Lung (tissue), 12 donors: ENCODE measurements around the gene GNAL. TPM values are rescaled to one million over a fixed set of nuclear protein-coding genes. Genes with fewer than 3 reads are reported as not detected.

Source experiments
- ATAC-seq: fragments of 200-7000 bp; cut with Tn5 transposase; one replicate; pipeline ENCODE4 v1.9.1; 2020; ENCODE audit warnings: moderate number of reproducible peaks; ENCODE audit not compliant: insufficient read depth, low FRiP score
- DNase-seq, 3 donors: peaks; one replicate each; pipeline ENCODE4 v3.0.0-alpha.2; 2013 to 2017
- H3K27ac ChIP-seq, 2 donors: one replicate each; pipeline ENCODE4 v1.5.1; 2013; ENCODE audit warnings: mild to moderate bottlenecking in 2 of 2, moderate library complexity in 2 of 2, control low read depth in 1 of 2, inconsistent platforms in 1 of 2, low read depth in 1 of 2, low read length in 1 of 2
- H3K27me3 ChIP-seq, 3 donors: one replicate each; pipeline ENCODE4 v1.5.1; 2013; ENCODE audit warnings: low read length in 2 of 3; ENCODE audit not compliant: control insufficient read depth in 3 of 3, insufficient read depth in 3 of 3
- H3K36me3 ChIP-seq, 4 donors: one replicate each; pipeline ENCODE4 v1.5.1; 2013; ENCODE audit warnings: low read length in 4 of 4, mild to moderate bottlenecking in 1 of 4, moderate library complexity in 1 of 4; ENCODE audit not compliant: control insufficient read depth in 4 of 4, insufficient read depth in 4 of 4
- H3K4me1 ChIP-seq, 5 donors: one replicate each; pipeline ENCODE4 v1.5.1; 2013; ENCODE audit warnings: low read length in 5 of 5, mild to moderate bottlenecking in 2 of 5, moderate library complexity in 1 of 5; ENCODE audit not compliant: control insufficient read depth in 5 of 5, insufficient read depth in 5 of 5
- H3K4me3 ChIP-seq: one replicate; pipeline ENCODE4 v1.5.1; 2013; ENCODE audit warnings: mild to moderate bottlenecking, control low read depth, moderate library complexity
- H3K9ac ChIP-seq, 2 donors: one replicate each; pipeline ENCODE4 v1.5.1; 2013; ENCODE audit warnings: low read length in 2 of 2, control low read depth in 1 of 2; ENCODE audit not compliant: insufficient read depth in 1 of 2
- H3K9me3 ChIP-seq, 4 donors: one replicate each; pipeline ENCODE4 v1.5.1; 2013; ENCODE audit warnings: low read length in 3 of 4, mild to moderate bottlenecking in 1 of 4, moderate library complexity in 1 of 4; ENCODE audit not compliant: control insufficient read depth in 4 of 4, insufficient read depth in 3 of 4
- CTCF ChIP-seq: IDR thresholded peaks from 2 replicates; pipeline ENCODE4 v1.5.1; 2012; ENCODE audit warnings: mild to moderate bottlenecking; ENCODE audit errors: control extremely low read depth, extremely low read depth
- WGBS, 2 donors: extraction: QIAGEN DNeasy Blood & Tissue Kit; methylation state at CpG; one replicate each; pipeline ENCODE4 v1.1.7; 2013; 5-methylcytosine and 5-hydroxymethylcytosine counted together
- polyA plus RNA-seq, 2 donors: library from polyadenylated mRNA; stranded (reverse); fragments of 200-250 nt; gene quantifications; one replicate each; pipeline ENCODE4 v1.2.1, GENCODE V29; 2013
- total RNA-seq, 2 donors: library from RNA; depleted of rRNA in 1 of 2; stranded (reverse); fragments of >200 nt in 1 of 2; gene quantifications; one replicate each; pipeline ENCODE4 v1.2.1, GENCODE V29; 2014 to 2021
- donor health status: control.
- donor health status: control.
- donor health status: Bipolar disorder and iron deficiency.
- donor health status: healthy.
- donor health status: DM: yes; HTN: yes; CAD: no.

GNAL gene
- total and polyA plus RNA-seq, 4 donors = 0.49 to 3.7 (median 2.5) TPM

- WGBS, 2 donors = 71% methylated on average over 7 of the region's 7 CpGs
- no peak for TF ChIP-seq CTCF
- H3K36me3 ChIP-seq = no peaks in the 10 kb centered on the region
These were observed 7.4 kb downstream of the GNAL start for GRCh38 chr18:11696451-11696850.

GRCh38 chr18:11700876-11701275 lies 11.8 kb downstream of the GNAL start:
- Histone ChIP-seq H3K36me3 (no peaks in the 10 kb centered on the region), H3K4me1 (no peaks in the 10 kb centered on the region), H3K9me3 (peaks cover 0 to 2% (median 0%) of the 10 kb centered on the region in 4 donors), H3K27me3 (peaks cover 0 to 4% (median 0%) of the 10 kb centered on the region in 3 donors), H3K27ac (no peak overlapping the region), H3K9ac (no peak overlapping the region), H3K4me3 (no peak overlapping the region)
- DNase-seq (no peak), ATAC-seq (no peak)
- WGBS, 2 donors = 93 to 95% methylated on average over 6 of the region's 6 CpGs
- TF ChIP-seq CTCF = no peak

More at GRCh38 chr18:11696451-11696850, 7.4 kb downstream of the GNAL start:
- ATAC-seq (no peak), DNase-seq (no peak)
- Histone ChIP-seq H3K9ac (no peak overlapping the region), H3K27me3 (peaks cover 0 to 10% (median 9%) of the 10 kb centered on the region in 3 donors), H3K4me1 (no peaks in the 10 kb centered on the region), H3K4me3 (no peak overlapping the region), H3K9me3 (no peaks in the 10 kb centered on the region), H3K27ac (no peak overlapping the region)

GRCh38 chr18:11710578-11710977 lies 21.5 kb downstream of the GNAL start:
- DNase-seq (no peak), ATAC-seq (no peak)
- Histone ChIP-seq H3K36me3 (no peaks in the 10 kb centered on the region), H3K9me3 (no peaks in the 10 kb centered on the region), H3K4me1 (no peaks in the 10 kb centered on the region), H3K27me3 (peaks cover 0 to 2% (median 0%) of the 10 kb centered on the region in 3 donors), H3K27ac (no peak overlapping the region), H3K9ac (no peak overlapping the region), H3K4me3 (no peak overlapping the region)
- 83 to 85% methylated on average over 4 of the region's 4 CpGs for WGBS, 2 donors
- no peak for TF ChIP-seq CTCF

- Histone ChIP-seq H3K36me3 (no peaks in the 10 kb centered on the region), H3K27ac (no peak overlapping the region), H3K9me3 (no peaks in the 10 kb centered on the region), H3K4me3 (no peak overlapping the region), H3K9ac (no peak overlapping the region), H3K4me1 (peaks cover 0 to 2% (median 0%) of the 10 kb centered on the region in 5 donors), H3K27me3 (peaks cover 0 to 2% (median under 1%) of the 10 kb centered on the region in 3 donors)
- ATAC-seq = no peak
- WGBS, 2 donors = 76 to 82% methylated on average over 6 of the region's 6 CpGs
- no peak for DNase-seq
- no peak for TF ChIP-seq CTCF
These were observed 24.7 kb downstream of the GNAL start for GRCh38 chr18:11713756-11714155.
